K562 (cell line): ENCODE data around the gene SKAP1. TPM values are rescaled to one million over a fixed set of nuclear protein-coding genes. Genes with fewer than 3 reads are reported as not detected.

Source experiments
- ATAC-seq: fragments of 200-7000 bp; cut with Tn5 transposase; 3 replicates; pipeline ENCODE4 v1.9.1; 2020; ENCODE audit warnings: moderate library complexity
- BruUV-seq: library from RNA; stranded (reverse); fragments of 400-500 nt; replicated peaks from 2 replicates; lab custom pipeline; 2021; lab: Mats Ljungman, UMichigan
- CTCF ChIA-PET: fragments of 300-600 bp; formaldehyde crosslinking; extraction: SDS; loops from one replicate; lab custom pipeline; 2021; ENCODE audit warnings: low intra/inter-chr PET ratio; lab: Yijun Ruan, JAX
- POLR2A ChIA-PET: fragments of 300-600, 350-650 bp; sonication (Branson Sonifier 250); formaldehyde crosslinking; extraction: SDS; loops from one replicate; lab custom pipeline; 2021; ENCODE audit warnings: antibody characterized with exemption, inconsistent platforms; lab: Yijun Ruan, JAX
- DNase-seq, 4 experiments: peaks; one replicate each; pipeline versions ENCODE4 v3.0.0 to v3.0.0-alpha.2; 2011 to 2018; ENCODE audit warnings: low spot score in 3 of 4, mixed read lengths in 3 of 4; ENCODE audit errors: extremely low read depth in 1 of 4
- FAIRE-seq: peaks from 2 replicates; lab custom pipeline; 2011; peaks lifted over from hg19 to GRCh38; lab: Jason Lieb, UNC
- H2AFZ ChIP-seq: 2 replicates; pipeline ENCODE4 v1.6.0; 2011; ENCODE audit warnings: low read depth, low read length, control low read depth, inconsistent platforms
- H3K27ac ChIP-seq: fragments of 200-600 bp; 3 replicates; pipeline ENCODE4 v1.8.0; 2011; ENCODE audit warnings: low read depth, mild to moderate bottlenecking, control low read depth, inconsistent platforms, low read length, moderate library complexity, mixed read lengths; ENCODE audit errors: extremely low read depth
- H3K27me3 ChIP-seq, 2 experiments: fragments of 300-600 bp in 1 of 2; 2 replicates in 1 of 2; 3 replicates in 1 of 2; pipeline versions ENCODE4 v1.6.0 to v1.8.0; 2011; ENCODE audit warnings: inconsistent platforms in 2 of 2, low read length in 2 of 2, mild to moderate bottlenecking in 1 of 2, mixed read lengths in 1 of 2, moderate library complexity in 1 of 2; ENCODE audit not compliant: control insufficient read depth in 2 of 2, insufficient read depth in 2 of 2
- H3K36me3 ChIP-seq: fragments of 300-600 bp; 3 replicates; pipeline ENCODE4 v1.8.0; 2011; ENCODE audit warnings: mild to moderate bottlenecking, low read length, inconsistent platforms; ENCODE audit not compliant: control insufficient read depth, insufficient read depth
- H3K4me1 ChIP-seq, 2 experiments: fragments of 200-600 bp in 1 of 2; replicated peaks in 1 of 2; 2 replicates in 1 of 2; 3 replicates in 1 of 2; pipeline versions ENCODE4 v1.5.1 to v1.8.0; 2011; ENCODE audit warnings: inconsistent platforms in 2 of 2, low read length in 2 of 2, mild to moderate bottlenecking in 1 of 2, mixed read lengths in 1 of 2, moderate library complexity in 1 of 2; ENCODE audit not compliant: control insufficient read depth in 2 of 2, insufficient read depth in 2 of 2
- H3K4me2 ChIP-seq: 2 replicates; pipeline ENCODE4 v1.6.1; 2011; ENCODE audit warnings: low read length, control low read depth, inconsistent platforms, mixed read lengths; ENCODE audit not compliant: insufficient read depth
- H3K4me3 ChIP-seq: fragments of 200-600 bp; sonication (generic), shearing (Covaris generic); 2 replicates; pipeline ENCODE4 v1.5.1; 2016; ENCODE audit warnings: control low read depth, inconsistent platforms
- H3K79me2 ChIP-seq: fragments of 200-600 bp; 3 replicates; pipeline ENCODE4 v1.8.0; 2011; ENCODE audit warnings: low read length, inconsistent platforms; ENCODE audit not compliant: control insufficient read depth, insufficient read depth
- H3K9ac ChIP-seq, 2 experiments: 2 replicates each; pipeline versions ENCODE4 v1.6.0 to v1.6.1; 2011; ENCODE audit warnings: low read depth in 2 of 2, low read length in 2 of 2, control low read depth in 1 of 2, inconsistent platforms in 1 of 2, mild to moderate bottlenecking in 1 of 2, mixed read lengths in 1 of 2; ENCODE audit not compliant: insufficient read depth in 1 of 2
- H3K9me1 ChIP-seq: one replicate; pipeline ENCODE4 v1.6.0; 2011; ENCODE audit warnings: inconsistent platforms, mild to moderate bottlenecking, low read length, moderate library complexity; ENCODE audit not compliant: control insufficient read depth, insufficient read depth
- H3K9me3 ChIP-seq: replicated peaks from 2 replicates; pipeline ENCODE4 v1.5.1; 2011; ENCODE audit warnings: low read depth, low read length, inconsistent platforms; ENCODE audit not compliant: control insufficient read depth, insufficient read depth
- H4K20me1 ChIP-seq: replicated peaks from 2 replicates; pipeline ENCODE4 v1.6.1; 2011; ENCODE audit warnings: low read length, inconsistent platforms, mixed read lengths; ENCODE audit not compliant: control insufficient read depth, insufficient read depth
- ARHGAP35 ChIP-seq: fragments of 450-650 bp; IDR thresholded peaks from 2 replicates; pipeline ENCODE4 v1.6.1; 2018; ENCODE audit not compliant: partially characterized antibody
- SIX5 ChIP-seq, 2 experiments: IDR thresholded peaks; 2 replicates each; pipeline ENCODE4 v1.6.1; 2011; ENCODE audit warnings: low read length in 2 of 2, borderline replicate concordance in 1 of 2, low read depth in 1 of 2, mild to moderate bottlenecking in 1 of 2, moderate library complexity in 1 of 2; ENCODE audit not compliant: insufficient read depth in 1 of 2
- SRSF7 ChIP-seq: fragments of 200-400 bp; formaldehyde crosslinking; optimal IDR thresholded peaks from 2 replicates; pipeline ENCODE3; 2017; ENCODE audit warnings: mild to moderate bottlenecking, low read depth, low read length
- ZNF408 ChIP-seq: fragments of 250-450 bp; sonication (Bioruptor Pico); IDR thresholded peaks from 2 replicates; pipeline ENCODE4 v1.4.0; 2020; ENCODE audit warnings: low read depth, mild to moderate bottlenecking, moderate library complexity
- WGBS: fragments of 100-300 bp; shearing (Covaris generic); methylation state at CpG from one replicate; pipeline ENCODE4 v1.1.6; 2016; ENCODE audit warnings: low coverage, mixed read lengths; ENCODE audit not compliant: insufficient coverage; ENCODE audit errors: missing lambda C conversion rate; 5-methylcytosine and 5-hydroxymethylcytosine counted together
- in situ Hi-C: fragments of 300-500 bp; cut with MboI; formaldehyde crosslinking; loops from 4 replicates; pipeline ENCODE4 v1.15.0; 2018; ENCODE audit warnings: inconsistent platforms, mixed read lengths
- intact Hi-C: fragments of 100-400 bp; cut with micrococcal nuclease; formaldehyde crosslinking; loops from 2 replicates; pipeline ENCODE4 v1.14.2; 2022
- polyA plus RNA-seq, 8 experiments: library from polyadenylated mRNA; depleted of rRNA in 4 of 8; stranded (reverse) in 5 of 8; unstranded in 3 of 8; fragments of >200 nt; fragmentation: Nextera tagmentation in 2 of 8; fragmentation: Illumina TruSeq in 1 of 8; extraction: Ambion mirVana in 2 of 8; extraction: Trizol in 1 of 8; gene quantifications; 2 replicates each; pipeline versions ENCODE4 v1.2.1 to v1.2.3, GENCODE V29; 2011 to 2014; ENCODE audit warnings: inconsistent platforms in 1 of 8, missing spikeins in 1 of 8
- total RNA-seq, 7 experiments: library from RNA; depleted of rRNA in 6 of 7; stranded (reverse); fragments of >200 nt in 6 of 7; fragmentation: Illumina TruSeq in 2 of 7; extraction: Trizol in 2 of 7; gene quantifications; 2 replicates each; pipeline versions ENCODE4 v1.2.1 to v1.2.3, GENCODE V29; 2011 to 2021; ENCODE audit warnings: low replicate concordance in 1 of 7

Gene SKAP1
- total and polyA plus RNA-seq, 9 of the 15 experiments (the other 6 are each of a cell fraction or from before 2014, with no cell fraction given), result 0.06 to 0.80 (median 0.10) TPM; not detected in 4

DNA sequence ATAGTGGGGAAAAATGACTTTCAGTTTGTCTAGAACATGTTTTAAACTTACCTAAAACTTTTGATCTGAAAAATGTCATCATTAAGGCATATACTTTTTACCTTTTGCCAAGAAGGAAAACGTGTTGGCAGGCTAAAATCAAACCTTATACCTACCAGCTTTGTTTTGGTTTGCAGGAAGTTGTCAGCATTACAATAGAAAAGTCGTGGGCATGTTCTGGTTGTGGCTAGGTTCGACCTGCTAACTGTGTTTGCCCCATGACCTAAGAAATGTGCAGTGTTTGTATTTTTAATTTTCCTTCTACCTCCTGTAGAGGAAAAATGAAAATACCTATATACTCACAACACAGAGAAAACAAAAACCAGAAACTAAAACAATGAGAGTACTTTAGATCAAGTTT lies 13.0 kb downstream of the SKAP1 start:
- Histone ChIP-seq H2AFZ (peak overlapping the region; percentile 62), H3K27ac (no peak overlapping the region), H4K20me1 (no peaks in the 10 kb centered on the region), H3K4me1 (0 out of 5 replicates have a peak, but pooled peaks cover 0 to 5% of the 10 kb centered on the region in 2 experiments), H3K36me3 (no peaks in the 10 kb centered on the region), H3K9me3 (no peaks in the 10 kb centered on the region), H3K4me2 (no peak overlapping the region), H3K4me3 (no peak overlapping the region), H3K9ac (no peak overlapping the region), H3K27me3 (no peaks in the 10 kb centered on the region), H3K79me2 (no peaks in the 10 kb centered on the region), H3K9me1 (no peaks in the 10 kb centered on the region)
- in situ Hi-C loops, result no loop called here
- no peak for ATAC-seq
- no peak for DNase-seq
- intact Hi-C loops, result no loop called here
- CTCF ChIA-PET, result no interaction called here
- WGBS, result 2% methylated on average over 3 of the region's 3 CpGs
- no peak for FAIRE-seq
- POLR2A ChIA-PET, result interaction anchor here (0.6 kb wide), 2 partner anchors 75 to 320 kb away, joined by 3 read pairs; no protein-coding TSS in a partner anchor
- TF ChIP-seq SRSF7 (no peak), ZNF408 (no peak), SIX5 (IDR thresholded peaks at IDR 0.05; ENCODE audit: borderline replicate concordance in 1 of 2, insufficient read depth in 1 of 2, low read depth in 1 of 2, low read length in 2 of 2) (no peak), ARHGAP35 (no peak)
- no TSS peak for BruUV-seq
